NCI-H146 treated with DMSO at 0.1 percent for 48 hours (cell line): ENCODE results near the gene ISL1.

Experiments
- DNase-seq: peaks from one replicate; lab custom pipeline; 2025; ENCODE audit not compliant: unreplicated experiment; lab: John Stamatoyannopoulos, UW

The ISL1 gene

DNA sequence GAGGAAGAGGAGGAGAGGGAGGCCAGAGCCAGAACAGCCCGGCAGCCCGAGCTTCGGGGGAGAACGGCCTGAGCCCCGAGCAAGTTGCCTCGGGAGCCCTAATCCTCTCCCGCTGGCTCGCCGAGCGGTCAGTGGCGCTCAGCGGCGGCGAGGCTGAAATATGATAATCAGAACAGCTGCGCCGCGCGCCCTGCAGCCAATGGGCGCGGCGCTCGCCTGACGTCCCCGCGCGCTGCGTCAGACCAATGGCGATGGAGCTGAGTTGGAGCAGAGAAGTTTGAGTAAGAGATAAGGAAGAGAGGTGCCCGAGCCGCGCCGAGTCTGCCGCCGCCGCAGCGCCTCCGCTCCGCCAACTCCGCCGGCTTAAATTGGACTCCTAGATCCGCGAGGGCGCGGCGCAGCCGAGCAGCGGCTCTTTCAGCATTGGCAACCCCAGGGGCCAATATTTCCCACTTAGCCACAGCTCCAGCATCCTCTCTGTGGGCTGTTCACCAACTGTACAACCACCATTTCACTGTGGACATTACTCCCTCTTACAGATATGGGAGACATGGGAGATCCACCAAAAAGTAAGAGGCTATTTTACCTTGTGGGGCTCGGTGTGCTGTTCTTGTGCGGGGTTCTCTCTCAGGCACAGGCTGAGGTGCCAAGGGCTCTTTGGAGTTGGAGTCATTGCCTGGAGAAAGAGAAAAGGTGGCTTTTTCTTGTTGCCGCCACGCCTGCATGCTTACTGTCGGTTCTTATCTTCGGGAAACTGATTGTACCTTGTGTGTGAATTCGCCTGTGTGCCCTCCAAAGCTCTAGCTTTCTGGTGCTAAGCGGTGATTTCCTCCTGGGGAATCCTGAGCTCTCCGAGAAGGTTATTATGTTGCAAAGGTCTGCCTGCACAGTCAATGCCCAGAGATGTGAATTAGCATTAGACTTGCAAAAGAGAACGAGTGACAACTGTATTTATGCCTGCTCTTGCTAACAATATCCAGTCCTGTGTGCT, at the start of gene ISL1:
Gene ISL1, plus strand, starts transcription at position 318 of the 991 bp plus-strand sequence. Its CDS starts 224 bp downstream, at position 542.
- DNase-seq, result peak; percentile 90

DNA sequence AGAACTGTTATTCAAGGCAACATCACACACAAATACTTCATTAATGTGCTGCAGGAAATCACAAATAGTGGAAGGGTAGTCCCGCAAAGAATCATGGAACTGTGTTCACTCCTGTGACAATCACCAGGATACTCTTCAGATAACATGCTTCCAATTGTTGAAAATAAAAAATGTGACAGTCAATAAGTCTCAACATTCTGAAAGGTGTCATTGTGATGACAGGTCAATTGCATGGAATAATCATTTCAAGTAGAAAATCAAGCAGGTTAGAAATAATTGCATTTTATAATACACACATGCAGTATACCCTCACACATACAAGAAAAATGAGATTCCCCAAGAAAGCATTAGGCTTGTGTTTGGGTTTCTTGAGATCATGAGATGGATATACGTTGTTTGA, 46.4 kb upstream of the ISL1 start:
- no peak for DNase-seq

DNA sequence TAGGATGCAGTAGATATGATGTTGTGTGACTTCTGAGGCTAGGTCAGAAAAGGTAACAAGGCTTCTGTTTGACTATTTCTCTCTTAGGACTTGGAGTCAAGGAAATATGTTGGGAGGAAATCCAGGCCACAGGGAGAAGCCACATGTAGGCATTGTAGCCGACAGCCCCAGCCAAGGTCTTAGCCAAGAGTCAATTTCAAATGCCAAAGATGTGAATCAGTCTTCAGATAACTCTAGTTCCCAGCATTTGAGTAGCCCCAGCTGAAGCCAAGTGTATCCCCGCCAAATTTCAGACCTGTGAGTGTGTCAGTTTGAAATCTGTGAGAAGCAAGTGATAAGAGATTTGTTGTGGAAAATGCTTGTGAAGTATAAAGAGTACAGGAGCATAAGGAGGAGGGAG, 38.1 kb upstream of the ISL1 start:
- DNase-seq, result no peak

DNA sequence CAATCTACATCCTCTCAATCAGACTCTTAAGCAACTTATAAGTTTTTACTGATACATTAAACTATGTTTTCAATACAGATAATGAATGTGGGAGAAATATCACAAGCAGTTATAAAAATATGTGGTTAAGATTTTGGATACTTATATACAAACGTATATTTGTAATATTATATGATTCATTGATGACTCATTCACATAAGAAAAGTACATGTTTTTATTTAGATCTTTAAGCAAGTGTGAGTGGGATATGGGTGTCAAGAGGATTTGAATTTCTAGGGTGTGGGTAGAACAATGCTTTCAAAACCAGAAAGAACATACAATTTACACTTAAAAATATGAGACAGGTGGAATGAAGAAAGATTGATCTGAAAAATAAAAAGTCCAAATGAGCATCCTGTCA, 36.1 kb upstream of the ISL1 start:
- no peak for DNase-seq

DNA sequence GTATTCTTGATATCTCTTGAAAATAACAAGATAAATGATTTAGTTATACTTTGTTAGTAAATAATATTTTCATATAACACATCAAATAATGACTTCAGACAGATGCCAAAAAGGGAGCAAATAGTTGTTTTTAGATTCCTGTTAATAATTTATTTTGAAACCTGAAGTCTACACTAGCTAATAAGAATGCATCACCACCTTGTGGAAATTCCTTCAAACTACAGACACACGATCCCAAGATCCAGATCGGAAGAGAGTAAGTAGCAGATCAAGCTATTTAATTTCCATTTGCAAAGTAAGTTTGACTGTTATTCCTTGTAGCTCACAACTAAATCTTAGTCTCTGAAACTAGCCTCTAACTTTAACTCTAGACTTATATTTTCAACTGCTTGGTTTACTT, 35.5 kb upstream of the ISL1 start:
- no peak for DNase-seq

DNA sequence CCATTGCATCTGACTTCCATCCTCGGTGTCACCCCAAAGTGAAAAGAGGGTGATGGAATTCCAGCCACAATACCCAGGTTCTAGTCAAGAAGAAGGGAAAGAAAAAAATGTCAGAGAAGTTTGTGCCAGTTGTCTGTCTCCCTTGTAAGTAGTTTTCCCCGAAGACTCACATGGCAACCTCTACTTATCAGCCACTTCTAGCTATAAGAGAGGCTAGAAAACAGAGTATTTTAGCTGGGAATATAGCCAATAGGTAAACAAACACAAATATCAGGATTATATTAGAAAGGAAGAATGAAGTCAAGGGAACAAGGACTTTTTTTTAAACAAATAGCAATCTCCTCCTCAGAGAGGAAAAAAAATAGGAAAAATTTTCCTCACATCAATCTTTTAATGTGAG, 12.2 kb upstream of the ISL1 start:
- DNase-seq, result no peak

DNA sequence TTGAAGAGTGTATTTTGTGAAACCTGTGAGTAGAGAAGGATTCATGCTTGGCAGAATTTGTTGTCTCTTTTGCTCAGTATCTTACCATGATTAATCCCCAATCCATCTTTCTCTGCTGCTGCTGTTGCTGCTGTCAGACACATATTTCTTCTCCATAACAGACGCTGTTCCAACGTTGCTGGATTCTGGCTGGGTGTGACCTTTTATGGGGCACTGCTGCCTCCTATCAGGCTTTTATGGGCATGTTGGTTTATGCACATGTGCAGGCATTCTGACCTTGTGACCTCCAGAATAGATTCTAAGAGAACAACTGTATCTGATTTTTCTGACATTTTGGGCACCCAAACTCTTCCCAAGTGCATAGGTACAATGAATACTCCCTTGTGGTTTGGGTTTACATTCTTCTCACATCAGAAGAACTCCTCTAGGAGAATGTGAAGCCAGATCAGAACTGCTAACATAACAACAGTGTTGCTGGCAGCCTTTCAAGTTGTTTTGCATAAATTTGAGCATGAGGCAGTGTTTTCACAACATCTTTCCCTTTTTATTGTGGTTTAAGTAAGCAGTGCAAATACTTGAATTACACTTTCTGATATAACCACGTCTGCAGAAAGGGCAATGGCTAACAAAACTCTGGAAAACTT, 9.2 kb upstream of the ISL1 start:
- DNase-seq, result peak; percentile 5

DNA sequence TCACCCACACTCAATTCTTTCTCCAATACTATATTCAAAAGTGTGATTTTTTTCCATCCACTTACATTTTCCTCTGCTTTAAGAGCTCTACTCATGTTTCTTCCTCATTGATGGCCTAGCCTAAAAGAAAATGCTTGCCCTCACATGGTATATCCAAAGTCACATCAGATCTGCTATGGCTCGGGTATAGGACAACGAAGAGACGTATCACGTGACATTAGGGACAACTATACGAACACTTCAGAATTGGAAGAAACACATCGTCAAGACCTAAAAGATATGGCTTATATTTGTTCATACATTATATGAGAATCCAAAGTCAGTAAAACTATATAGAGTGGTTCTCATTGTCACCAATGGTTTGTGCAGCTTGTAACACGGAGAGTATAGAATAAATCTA, 8.2 kb upstream of the ISL1 start:
- DNase-seq, result no peak

DNA sequence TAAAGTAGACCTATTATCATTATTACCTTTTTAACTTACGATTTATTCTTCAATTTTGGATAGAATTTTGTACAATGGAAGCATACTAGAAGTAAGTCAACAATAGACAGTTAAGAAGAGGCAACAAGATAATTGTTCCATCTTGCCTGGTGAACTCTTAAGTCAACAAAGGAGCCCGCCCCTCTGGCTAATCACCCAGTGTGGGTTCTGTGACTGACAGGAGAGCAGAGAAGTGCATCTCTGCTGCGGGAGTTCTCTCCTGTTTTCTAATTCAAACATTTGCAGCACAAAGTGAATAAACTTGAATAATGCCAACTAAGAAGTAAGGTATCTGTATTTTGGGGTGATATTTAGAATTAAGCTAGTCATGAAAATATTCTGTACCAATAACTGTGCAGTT, 6.7 kb upstream of the ISL1 start:
- DNase-seq, result peak; percentile 8

DNA sequence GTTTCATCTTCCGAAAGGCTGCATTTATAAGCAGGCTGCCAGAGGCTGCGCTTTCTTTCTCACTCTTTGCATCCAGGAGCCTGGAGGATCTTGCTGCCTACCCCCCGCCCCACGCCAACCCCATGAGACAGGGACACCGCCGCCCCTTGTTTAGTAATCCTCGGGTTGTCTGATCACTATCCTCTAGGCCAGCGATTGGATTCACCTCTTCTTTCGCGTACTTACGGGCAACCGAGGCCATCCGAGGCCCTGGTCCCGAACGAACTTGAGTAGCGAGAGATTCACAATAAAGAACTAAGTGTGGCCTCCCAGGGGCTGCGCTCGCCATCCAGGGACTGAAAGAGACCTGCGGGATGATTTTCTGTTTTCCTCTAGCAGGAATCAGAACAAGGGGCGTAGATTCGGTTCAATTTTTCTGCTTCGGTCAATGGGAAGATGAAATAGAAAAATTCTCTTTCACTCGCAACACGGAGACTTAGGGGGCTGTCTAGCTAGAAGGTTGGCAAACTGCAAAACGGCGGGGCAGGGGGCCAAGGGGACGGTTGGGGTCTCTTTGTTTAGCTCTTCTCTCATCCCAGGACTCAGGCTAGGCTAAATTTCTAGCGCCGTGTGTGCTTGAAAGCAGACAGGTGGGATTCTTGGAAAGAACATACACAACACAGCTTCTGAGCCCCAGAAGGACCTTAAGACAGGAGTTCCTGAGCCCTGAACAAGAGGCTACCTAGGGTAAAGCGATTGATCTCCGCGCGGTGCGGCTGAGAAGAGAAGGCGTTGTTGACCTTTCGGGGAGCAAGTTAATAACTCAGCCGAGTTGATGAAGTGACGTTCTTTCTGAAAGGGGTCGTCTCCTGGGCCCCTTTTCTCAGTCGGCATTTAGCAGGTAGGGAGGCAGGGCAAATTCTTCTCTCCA, 5.8 kb upstream of the ISL1 start:
- DNase-seq, result no peak

DNA sequence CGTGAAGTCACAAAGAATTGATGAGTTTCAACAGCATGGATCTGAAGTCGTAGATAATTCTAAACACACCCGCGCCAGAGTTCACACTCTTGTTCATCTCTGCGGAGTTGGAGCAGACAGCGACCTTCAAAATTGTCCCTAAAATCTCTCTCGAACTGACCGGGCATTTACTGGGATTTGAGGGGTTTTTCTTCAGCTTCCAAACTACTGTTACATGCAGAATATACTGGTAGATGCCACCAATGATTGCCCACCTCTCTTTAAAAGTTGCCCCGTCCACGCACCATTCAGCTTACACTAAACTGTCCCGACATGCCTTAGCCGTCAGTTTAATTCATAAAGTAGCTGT, 5.2 kb upstream of the ISL1 start:
- DNase-seq, result no peak

DNA sequence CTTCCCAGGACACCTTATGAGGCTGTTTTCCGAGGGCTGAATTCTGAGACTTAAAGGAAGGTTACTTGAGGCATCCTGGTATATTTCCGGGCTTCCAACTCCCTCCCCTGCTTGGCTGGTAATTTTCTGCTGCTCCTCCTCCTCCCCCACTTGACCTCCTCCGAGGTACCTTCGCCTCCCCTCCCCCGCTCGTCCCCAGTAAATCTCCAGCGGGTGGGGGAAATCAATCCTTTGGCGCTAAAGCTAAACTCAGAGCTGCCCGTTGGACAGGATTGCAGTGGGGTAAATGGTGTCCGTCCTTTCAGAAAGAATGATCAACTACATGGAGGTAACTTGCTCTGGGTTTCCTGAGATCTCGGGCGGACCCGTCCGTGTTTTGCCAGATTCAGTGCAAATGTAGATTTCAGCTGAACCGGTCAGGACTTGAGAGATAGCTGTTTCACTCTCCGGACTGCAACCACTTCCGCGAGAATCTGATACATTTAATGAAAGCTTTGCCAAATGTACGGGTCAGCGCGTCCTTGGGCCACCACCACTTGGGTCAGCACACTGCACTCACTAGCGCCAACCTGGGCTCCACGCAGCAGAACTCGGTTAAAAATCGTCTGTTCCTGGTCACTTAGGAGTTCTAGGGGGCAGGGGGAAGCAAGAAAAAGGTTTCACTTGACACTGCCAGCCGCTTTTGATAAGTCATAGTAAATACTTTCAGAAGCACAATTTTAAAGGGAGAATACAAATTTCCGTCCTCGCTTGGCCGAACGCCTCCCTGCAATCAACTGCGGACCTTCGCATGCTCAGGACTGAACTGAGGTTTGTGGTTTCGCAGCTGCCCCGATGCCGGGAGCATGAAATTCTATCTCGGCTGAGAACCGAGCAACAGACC, 4.6 kb upstream of the ISL1 start:
- no peak for DNase-seq

DNA sequence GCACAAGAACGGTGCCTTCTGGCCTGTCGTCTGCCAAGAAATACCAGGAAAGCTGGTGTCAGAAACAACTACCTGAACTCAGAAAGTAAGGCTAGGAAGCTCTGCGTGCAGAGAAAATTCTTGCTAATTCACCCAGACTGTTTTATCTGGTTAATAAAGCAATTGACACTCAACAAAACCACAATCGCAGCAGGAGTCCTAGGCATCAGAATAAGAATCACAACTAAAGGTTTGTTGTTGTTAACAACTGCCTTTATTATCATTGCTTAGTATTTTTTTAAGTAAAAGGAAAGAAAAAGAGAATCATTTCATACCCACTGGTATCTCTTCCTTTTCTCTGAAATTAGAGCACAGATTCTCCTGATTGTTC, 3.9 kb upstream of the ISL1 start:
- no peak for DNase-seq

DNA sequence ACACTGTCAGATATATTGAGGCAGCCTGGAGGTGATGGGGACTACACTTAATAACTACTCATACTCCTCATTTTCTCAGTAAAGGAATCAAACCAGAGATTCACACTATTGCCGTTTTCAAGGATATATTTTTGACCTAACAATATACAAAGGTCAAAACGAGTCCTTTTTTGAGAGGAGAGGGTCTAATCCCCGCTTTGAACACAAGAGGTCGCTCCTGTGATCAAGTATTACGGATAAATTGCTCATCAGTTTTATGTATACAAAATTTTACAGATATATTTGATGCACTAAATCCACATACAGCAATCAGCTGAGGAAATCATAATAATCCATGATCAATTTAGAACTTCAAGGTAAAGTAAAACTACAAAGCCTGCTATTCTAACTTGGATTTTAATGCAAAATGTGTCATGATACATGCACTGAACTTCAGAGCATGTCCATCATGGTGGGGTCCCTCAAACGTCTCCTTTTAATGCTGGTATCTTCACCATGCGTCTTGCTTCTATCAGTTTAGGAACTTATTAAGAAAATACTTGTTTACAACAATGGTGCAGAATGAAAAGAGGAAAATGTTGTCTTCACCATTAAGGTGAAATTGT, 2.5 kb upstream of the ISL1 start:
- DNase-seq, result peak; percentile 37

DNA sequence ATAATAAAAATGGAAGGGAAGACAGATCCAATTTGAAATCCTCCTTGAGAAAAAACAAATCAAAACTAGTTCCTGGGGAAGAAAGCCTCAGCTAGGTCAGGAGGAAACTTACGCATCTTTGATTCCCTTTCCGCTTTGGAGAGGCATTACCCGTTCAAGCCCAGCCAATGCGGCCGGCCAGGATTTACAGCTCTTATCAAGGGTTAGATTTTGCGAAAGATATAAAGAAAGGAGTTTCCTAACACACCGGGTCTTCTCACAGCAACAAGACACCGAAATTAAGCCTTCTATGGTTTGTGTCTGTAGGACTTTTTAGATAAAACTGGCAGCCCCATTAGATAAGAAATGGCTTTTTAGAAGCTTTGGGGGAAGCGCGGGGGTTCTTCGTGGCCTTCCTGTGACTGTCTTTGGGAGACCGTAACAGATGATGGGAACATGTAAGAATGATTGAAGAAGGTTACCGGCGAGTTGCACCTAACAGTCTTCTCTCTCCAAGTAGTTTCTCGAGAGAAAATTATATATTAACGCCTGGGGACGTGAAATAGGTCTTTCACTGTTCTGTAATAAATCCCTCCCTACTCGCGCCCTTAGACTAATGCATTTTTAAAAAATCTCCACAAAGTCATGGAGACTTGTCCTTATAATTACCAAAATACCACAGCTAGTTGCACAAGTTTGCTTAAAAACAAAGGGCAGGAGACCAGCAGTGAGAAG, 1.3 kb upstream of the ISL1 start:
- peak; percentile 59 for DNase-seq

DNA sequence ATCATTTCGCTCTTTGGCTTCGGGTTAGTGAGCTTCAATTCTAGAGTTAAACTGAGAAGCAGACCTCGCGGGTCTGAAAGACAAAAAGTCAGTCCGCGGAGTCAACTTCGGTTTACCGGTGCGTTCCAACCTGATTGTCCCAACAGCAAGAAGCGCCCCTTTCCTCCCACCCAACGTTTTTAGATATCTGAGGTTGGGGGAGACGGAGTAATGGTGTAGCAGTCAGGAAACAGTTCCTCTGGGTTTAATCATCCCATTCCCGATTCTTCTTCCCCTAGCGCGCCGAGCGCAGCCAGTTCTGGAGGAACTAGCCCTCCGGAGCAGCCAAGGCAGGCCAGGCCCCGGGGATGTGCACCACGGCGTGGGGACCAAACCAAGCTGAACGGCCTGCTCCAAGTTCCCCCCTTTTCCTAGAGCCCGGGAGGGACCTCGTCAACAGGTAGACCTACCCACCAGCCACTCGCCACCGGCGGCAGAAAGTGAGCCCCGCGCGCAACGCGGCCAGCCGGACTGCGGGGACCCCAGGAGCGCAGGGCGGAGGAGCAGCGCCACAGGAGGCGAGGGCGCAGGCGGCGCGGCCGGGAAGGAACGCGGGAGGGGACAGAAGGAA, 622 bp upstream of the ISL1 start:
- peak; percentile 62 for DNase-seq

DNA sequence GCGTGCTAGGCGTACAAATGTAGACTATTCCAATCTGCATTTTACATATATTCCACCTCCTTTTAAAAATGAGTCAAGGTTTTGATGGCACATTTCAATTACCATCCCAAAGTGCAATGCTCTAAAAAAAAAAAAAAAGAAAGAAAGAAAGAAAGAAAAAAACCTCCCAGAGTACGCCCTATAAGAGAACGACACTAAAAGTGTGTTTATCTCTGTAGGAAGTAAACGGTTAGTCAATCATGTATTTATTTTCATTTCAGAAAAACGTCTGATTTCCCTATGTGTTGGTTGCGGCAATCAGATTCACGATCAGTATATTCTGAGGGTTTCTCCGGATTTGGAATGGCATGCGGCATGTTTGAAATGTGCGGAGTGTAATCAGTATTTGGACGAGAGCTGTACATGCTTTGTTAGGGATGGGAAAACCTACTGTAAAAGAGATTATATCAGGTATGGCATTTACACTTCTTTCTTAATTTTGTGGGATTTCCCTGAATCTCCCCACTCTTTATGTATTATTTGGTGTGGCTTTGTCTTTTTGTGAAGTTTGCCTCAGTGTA, 1.1 kb downstream of the ISL1 start:
- DNase-seq, result peak; percentile 12

DNA sequence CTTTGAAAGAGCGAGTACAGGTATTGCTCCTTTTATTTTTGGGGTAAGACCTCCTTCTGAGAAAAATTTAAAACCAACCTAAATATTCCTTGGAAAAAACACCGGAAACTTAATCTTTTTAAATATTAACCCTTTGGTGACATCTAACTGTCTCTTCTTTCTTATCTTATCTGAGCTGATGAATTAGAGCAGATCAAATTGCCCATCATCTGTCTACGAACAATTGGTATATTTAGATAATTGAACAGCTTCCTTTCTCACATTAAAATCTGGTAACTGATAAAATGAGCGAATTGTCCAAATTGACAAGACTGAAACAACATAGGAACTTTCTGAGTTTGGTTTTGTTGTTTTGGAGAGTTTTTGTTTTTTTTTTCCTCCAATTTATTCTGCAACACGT, 2.0 kb downstream of the ISL1 start:
- peak; percentile 72 for DNase-seq
